Measurements from ENCODE around the gene TOM1.
"Not testable (repeated sequence)": the region's sequence is repeated elsewhere in the genome, so short reads cannot be mapped to it uniquely, and the experiment has no call there.

Gene TOM1

GRCh38 chr22:35348026-35348590, 48.4 kb downstream of the TOM1 start:
- DNase-seq = no peak

GRCh38 chr22:35348703-35349102, 49.0 kb downstream of the TOM1 start:
- DNase-seq = no peak

- DNase-seq = no peak
These were observed 49.6 kb downstream of the TOM1 start for GRCh38 chr22:35349368-35349703.

DNA sequence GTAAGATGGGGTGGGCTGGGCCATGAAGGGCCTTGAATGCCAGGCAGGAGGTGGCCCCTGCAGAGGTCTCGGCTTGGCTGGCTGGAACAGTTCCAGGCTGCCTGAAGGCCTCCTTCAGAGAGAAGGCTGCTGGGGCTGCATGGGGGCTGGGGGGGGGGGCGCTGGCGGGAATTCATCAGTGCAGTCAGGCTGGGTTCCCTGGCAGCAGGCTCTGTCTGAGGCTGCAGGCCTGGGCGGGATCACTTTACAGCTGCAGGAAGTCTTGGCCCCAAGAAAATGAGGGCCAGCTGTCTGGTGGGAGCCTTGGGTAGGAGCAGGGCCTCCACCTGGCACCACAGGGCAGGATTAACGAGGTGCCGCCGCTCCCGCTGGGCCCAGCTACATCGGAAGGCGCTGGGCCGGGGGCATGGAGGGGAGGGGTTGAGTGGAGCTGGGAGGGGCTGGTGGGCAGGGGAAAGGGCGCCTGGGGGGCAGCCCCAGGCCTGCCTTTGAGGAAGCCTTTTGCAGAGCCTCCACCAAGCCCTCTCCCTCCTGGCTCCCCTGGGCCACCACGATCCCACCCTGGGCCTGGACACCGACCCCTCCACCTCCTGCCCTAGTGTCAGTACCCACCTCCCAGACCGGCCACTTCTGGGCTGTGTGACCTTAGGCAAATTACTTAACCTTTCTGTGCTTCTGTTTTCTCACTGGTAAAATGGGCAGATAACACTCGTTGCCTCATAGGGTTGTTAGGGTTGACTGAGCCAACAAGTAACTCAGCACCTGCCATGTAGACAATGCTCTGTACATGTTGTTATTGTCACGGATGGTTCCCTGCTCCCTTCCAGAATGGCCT, 50.2 kb downstream of the TOM1 start:
- DNase-seq = peak; percentile 47

- peak; percentile 62 for DNase-seq
These were observed 51.1 kb downstream of the TOM1 start for GRCh38 chr22:35350539-35351503.

DNA sequence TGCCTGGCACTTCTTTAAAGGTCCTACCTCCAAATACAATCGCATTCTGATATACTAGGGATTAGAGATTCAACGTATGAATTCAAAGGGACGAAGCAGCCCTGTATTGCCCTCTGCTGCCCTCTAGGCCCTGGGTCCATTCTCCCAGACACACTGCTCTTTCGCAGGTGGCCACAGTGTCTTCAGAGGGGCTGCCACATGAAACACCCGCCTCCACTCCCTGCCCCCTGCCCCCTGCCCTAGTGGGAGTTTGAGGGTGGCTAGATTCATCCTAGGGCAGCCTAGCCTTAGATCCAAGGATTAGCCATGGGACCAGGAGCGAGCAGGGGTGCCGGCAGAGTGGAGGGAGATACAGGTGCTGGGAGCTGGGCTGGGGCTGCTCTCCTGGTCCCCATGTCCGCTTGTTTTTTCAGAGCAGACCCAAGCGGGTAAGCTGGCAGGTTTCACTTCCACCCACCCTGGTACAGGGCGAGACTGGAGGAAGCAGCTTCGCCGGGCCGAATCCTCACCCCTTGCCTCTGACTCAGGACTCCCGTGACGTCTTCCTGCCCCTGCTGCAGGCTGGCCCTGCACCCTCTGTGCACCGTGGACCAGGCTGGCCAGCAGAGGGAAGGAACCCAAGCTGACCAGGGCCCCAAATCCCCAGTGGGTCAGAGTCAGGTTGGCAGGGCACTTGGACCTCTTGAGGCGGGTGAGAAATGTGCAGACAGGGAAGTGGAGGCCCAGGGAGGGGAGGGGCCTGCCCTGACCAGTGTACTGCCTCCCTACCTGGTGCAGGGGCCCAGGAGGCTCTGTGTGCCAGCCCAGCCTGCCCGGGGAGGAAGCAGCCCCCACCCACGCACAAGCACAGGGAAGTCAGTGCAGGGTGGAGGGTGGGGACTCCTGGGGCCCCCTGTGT, 52.8 kb downstream of the TOM1 start:
- no peak for DNase-seq

GRCh38 chr22:35353318-35353717, 53.6 kb downstream of the TOM1 start:
- no peak for DNase-seq

DNA sequence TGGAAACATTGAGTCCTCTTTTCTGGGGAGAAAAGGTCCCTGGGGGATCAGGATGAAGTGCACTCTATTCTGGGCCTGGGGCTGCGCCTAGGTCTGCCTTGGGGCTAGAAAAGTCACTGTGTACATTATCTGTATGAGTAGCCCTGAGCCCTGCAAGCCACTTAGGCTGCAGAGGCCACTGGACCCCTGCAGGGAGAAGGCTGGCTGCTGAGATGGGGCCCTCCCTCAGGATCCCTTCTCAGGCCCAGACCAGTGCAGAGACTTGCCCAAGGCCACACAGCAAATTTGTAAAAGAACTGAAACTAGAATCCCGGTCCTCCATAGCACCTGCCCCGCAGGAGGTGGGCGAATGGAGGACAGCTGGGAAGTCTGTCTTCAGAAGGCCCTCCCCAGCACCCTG, 54.4 kb downstream of the TOM1 start:
- DNase-seq = no peak

- DNase-seq = no peak
These were observed 58.4 kb downstream of the TOM1 start for GRCh38 chr22:35357883-35358621.

DNA sequence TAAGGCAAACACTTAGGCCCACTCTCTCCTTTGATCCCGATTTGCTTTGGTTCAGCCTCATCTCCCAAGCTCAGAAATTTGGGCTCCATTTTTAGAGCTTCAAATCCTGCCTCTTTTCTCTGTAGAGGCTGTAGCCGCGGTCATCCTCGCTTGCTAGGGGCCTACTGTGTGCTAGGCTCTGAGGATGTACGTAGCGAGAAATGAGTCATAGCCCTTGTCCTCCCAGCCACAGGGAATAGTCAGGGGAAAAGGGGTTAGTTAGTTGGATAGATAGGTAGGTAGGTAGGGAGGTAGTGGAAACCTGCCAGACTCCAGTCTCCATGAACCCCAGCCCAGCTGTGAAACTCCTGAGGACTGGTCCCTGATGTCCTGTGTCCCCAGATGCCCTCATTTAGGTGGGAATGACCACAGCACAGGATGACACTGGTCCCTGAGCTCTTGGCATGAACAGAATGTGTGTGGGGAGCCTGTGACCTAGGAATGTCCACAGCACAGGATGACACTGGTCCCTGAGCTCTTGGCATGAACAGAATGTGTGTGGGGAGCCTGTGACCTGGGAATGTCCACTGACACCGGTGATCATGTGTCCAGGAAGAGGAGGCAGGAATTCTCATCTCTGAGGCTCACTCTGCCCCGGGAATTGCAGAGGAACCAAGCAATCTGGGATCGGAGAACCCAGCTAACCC, 59.8 kb downstream of the TOM1 start:
- no peak for DNase-seq

- no peak for DNase-seq
These were observed 61.4 kb downstream of the TOM1 start for GRCh38 chr22:35361001-35361558.

DNA sequence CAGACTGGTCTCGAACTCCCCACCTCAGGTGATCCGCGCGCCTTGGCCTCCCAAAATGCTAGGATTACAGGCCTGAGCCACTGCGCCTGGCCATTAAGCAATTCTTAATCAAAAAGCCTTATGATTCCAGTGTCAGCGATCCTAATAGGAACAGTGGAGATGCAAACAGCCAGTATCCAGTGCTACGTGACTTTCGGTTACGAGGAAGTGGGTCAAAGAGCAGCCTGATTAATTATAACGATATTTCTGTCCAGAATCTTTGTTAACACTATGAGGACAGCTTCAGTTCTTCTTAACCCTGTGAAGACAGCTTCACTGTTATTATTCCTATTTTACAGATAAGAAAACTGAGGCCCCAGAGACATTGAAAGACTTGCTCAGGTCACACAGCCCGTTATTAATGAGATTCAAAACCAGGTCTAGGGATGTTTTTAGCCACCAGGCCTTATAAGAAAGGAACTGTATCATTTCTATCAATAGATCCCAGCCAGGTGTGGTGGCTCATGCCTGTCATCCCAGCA, 63.9 kb downstream of the TOM1 start:
- no peak for DNase-seq

- not testable (repeated sequence) for DNase-seq
These were observed 64.5 kb downstream of the TOM1 start for GRCh38 chr22:35364230-35364629.

DNA sequence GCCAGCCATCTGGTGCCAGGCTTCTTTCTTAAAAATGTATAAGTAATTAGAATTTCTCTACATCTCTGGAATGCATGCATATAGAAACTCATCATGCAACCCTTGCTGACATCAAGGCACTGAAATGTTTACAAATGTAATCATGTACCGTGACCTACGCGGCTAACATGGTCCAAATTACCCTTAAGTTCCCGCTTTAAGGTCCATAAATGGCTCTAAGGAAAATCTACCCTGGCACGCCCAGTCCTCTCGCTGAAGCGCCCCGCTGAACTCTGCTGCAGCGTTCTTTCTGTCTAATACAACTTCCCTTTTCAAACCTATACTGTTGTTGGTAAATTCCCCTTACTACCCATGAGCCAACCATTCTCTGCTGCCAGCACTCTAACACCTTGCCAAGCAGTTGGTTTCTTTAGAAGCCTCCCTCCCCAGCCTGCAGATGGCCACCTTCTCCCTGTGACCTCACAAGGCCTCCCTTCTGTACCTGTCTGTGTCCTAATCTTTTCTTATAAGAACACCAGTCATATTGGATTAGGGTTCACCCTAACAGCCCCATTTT, 67.7 kb downstream of the TOM1 start:
- no peak for DNase-seq

DNA sequence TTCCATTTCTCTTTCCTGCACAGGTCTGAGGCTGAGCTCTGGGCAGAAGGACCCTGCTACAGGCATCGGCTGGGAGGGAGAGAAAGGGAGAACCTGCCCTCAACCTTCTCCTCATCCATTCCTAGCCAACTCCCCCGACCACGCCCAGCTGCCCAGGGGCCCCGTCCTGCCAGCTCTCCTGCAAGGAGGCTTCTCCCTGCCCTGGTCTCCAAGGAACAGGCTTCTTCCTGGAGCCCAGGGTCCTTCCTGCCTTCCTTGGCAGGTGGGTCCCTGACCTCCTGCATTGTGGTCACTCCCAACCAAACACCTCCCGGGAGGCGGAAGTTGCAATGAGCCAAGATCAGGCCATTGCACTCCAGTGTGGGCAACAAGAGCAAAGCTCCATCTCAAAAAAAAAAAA, 68.7 kb downstream of the TOM1 start:
- DNase-seq = no peak

DNA sequence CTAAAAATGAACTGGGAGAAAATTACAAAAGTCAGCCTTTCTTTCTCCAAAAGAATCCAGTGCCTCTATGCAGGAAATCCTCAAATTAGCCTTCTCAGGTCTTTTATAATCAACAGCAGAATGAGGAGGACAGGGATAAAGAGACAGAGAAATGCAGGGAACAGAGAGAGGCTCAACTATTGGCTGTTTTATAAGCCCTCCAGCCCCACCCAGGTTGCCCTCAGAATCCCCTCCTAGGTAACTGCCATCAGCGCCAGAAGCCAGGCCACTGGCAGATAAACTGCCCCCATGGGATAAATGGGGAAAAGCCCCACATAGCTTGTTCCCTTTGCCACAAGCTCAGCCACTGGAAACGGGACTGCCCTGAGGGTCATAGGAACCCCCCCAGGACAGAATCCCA, 70.3 kb downstream of the TOM1 start:
- DNase-seq = no peak

GRCh38 chr22:35373781-35374180, 74.1 kb downstream of the TOM1 start:
- DNase-seq = no peak

DNA sequence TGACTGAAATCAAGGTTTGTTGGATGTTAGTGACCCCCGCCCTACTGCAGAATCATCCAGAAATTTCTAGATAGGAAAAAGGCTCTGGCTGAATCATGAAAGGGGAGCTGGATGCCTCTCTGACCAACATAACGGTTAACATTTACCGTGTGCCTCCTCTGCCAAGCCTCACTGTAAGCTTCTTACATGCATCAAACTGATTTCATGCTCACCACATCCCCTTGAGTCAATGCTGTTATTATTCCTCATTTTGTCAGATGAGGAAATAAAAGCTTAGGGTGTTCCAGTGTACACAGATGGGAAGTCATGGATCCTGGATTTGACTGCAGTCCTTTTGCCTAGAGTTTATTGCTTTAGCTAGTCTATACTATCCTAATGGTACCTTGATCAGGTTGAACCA, 75.3 kb downstream of the TOM1 start:
- no peak for DNase-seq

GRCh38 chr22:35375526-35375925, 75.8 kb downstream of the TOM1 start:
- no peak for DNase-seq

GRCh38 chr22:35376728-35377472, 77.2 kb downstream of the TOM1 start:
- DNase-seq = peak; percentile 3
